Endothelial cell of umbilical vein (primary cell): Measurements from ENCODE around the gene CCDC195. TPM values are rescaled to one million over a fixed set of nuclear protein-coding genes. Genes with fewer than 3 reads are reported as not detected.

Experiments
- BruUV-seq: library from RNA; stranded (reverse); fragments of 400-500 nt; replicated peaks from 2 replicates; lab custom pipeline; 2021; lab: Mats Ljungman, UMichigan
- CTCF ChIA-PET: fragments of 300-600, 350-600 bp; sonication (Branson Sonifier 250); formaldehyde crosslinking; loops from one replicate; lab custom pipeline; 2021; ENCODE audit warnings: antibody characterized with exemption, inconsistent platforms; lab: Charles Lee
- POLR2A ChIA-PET: fragments of 300-600, 350-600 bp; sonication (Branson Sonifier 250); formaldehyde crosslinking; loops from one replicate; lab custom pipeline; 2021; ENCODE audit warnings: antibody characterized with exemption, inconsistent platforms; lab: Charles Lee
- DNase-seq: peaks from one replicate; pipeline ENCODE4 v3.0.0-alpha.2; 2011; ENCODE audit warnings: low read depth, low spot score
- FAIRE-seq: peaks from 2 replicates; lab custom pipeline; 2011; peaks lifted over from hg19 to GRCh38; lab: Jason Lieb, UNC
- H2AFZ ChIP-seq: 2 replicates; pipeline ENCODE4 v1.6.0; 2012; ENCODE audit warnings: low read depth, low read length, control low read depth, inconsistent platforms
- H3K27ac ChIP-seq: 2 replicates; pipeline ENCODE4 v1.5.1; 2011; ENCODE audit warnings: low read depth, mild to moderate bottlenecking, control low read depth, low read length, moderate library complexity; ENCODE audit not compliant: insufficient read depth
- H3K27me3 ChIP-seq, 2 experiments: 2 replicates each; pipeline versions ENCODE4 v1.6.0 to v1.6.1; 2011; ENCODE audit warnings: low read length in 2 of 2, mixed read lengths in 1 of 2; ENCODE audit not compliant: control insufficient read depth in 2 of 2, insufficient read depth in 2 of 2
- H3K36me3 ChIP-seq, 2 experiments: 2 replicates in 1 of 2; 3 replicates in 1 of 2; pipeline ENCODE4 v1.5.1; 2011; ENCODE audit warnings: low read length in 2 of 2, mild to moderate bottlenecking in 1 of 2, moderate library complexity in 1 of 2; ENCODE audit not compliant: control insufficient read depth in 2 of 2, insufficient read depth in 2 of 2; ENCODE audit errors: extremely low read depth in 1 of 2
- H3K4me1 ChIP-seq: 3 replicates; pipeline ENCODE4 v1.5.1; 2011; ENCODE audit warnings: mild to moderate bottlenecking, low read length; ENCODE audit not compliant: control insufficient read depth, insufficient read depth; ENCODE audit errors: extremely low read depth
- H3K4me2 ChIP-seq: 2 replicates; pipeline ENCODE4 v1.6.1; 2011; ENCODE audit warnings: low read length, control low read depth, mixed read lengths; ENCODE audit not compliant: insufficient read depth
- H3K4me3 ChIP-seq, 3 experiments: fragments of 200-600 bp in 1 of 3; sonication (generic), shearing (Covaris generic) in 1 of 3; replicated peaks in 1 of 3; 2 replicates each; pipeline ENCODE4 v1.5.1; 2011 to 2016; ENCODE audit warnings: control low read depth in 3 of 3, low read length in 3 of 3, mild to moderate bottlenecking in 2 of 3, inconsistent platforms in 1 of 3, low read depth in 1 of 3, moderate library complexity in 1 of 3; ENCODE audit not compliant: insufficient read depth in 1 of 3
- H3K79me2 ChIP-seq: 2 replicates; pipeline ENCODE4 v1.6.0; 2012; ENCODE audit warnings: low read length, inconsistent platforms; ENCODE audit not compliant: control insufficient read depth, insufficient read depth
- H3K9ac ChIP-seq: replicated peaks from 2 replicates; pipeline ENCODE3; 2011; ENCODE audit warnings: low read length, control low read depth; ENCODE audit not compliant: insufficient read depth; ENCODE audit errors: extremely low read depth
- H3K9me1 ChIP-seq: replicated peaks from 3 replicates; pipeline ENCODE4 v1.6.0; 2011; ENCODE audit warnings: mild to moderate bottlenecking, low read length; ENCODE audit not compliant: control insufficient read depth, insufficient read depth; ENCODE audit errors: extremely low read depth
- H3K9me3 ChIP-seq: replicated peaks from 2 replicates; pipeline ENCODE4 v1.5.1; 2012; ENCODE audit warnings: low read length, inconsistent platforms; ENCODE audit not compliant: control insufficient read depth, insufficient read depth
- H4K20me1 ChIP-seq: replicated peaks from 2 replicates; pipeline ENCODE3; 2011; ENCODE audit warnings: mild to moderate bottlenecking, low read length; ENCODE audit not compliant: control insufficient read depth, insufficient read depth; ENCODE audit errors: extremely low read depth
- EZH2 ChIP-seq: IDR thresholded peaks from 2 replicates; pipeline ENCODE4 v1.6.1; 2012; ENCODE audit warnings: borderline replicate concordance, low read depth, mild to moderate bottlenecking, moderate library complexity, low read length, inconsistent platforms; ENCODE audit not compliant: severe bottlenecking
- FOS ChIP-seq: IDR thresholded peaks from 2 replicates; pipeline ENCODE4 v1.6.1; 2011; ENCODE audit warnings: mild to moderate bottlenecking, low read length, moderate library complexity, borderline replicate concordance; ENCODE audit not compliant: insufficient read depth
- GATA2 ChIP-seq: IDR thresholded peaks from 2 replicates; pipeline ENCODE4 v1.7.0; 2011; ENCODE audit warnings: low read depth, mild to moderate bottlenecking, moderate library complexity, mixed read lengths, low read length; ENCODE audit not compliant: insufficient read length, insufficient read depth
- JUN ChIP-seq: IDR thresholded peaks from 2 replicates; pipeline ENCODE4 v1.6.1; 2011; ENCODE audit warnings: borderline replicate concordance, low read depth; ENCODE audit not compliant: insufficient read length, insufficient read depth
- POLR2AphosphoS5 ChIP-seq: IDR thresholded peaks from 2 replicates; pipeline ENCODE4 v1.6.1; 2012; ENCODE audit warnings: low read depth, mild to moderate bottlenecking, control low read depth, low read length, moderate library complexity; ENCODE audit not compliant: insufficient read depth
- dilution Hi-C: fragments of 300-500 bp; cut with MboI; formaldehyde crosslinking; loops from one replicate; pipeline ENCODE4 v1.15.0; 2019; ENCODE audit warnings: low sequenced_read_pairs; ENCODE audit not compliant: extremely low pct_ligation_motif_present
- intact Hi-C: fragments of 100-400 bp; cut with micrococcal nuclease; formaldehyde crosslinking; loops from one replicate; pipeline ENCODE4 v1.10.0; 2022
- polyA plus RNA-seq, 4 experiments: library from polyadenylated mRNA; depleted of rRNA in 3 of 4; stranded (reverse) in 3 of 4; unstranded in 1 of 4; fragments of >200 nt; gene quantifications; 2 replicates each; pipeline versions ENCODE4 v1.2.1 to v1.2.3, GENCODE V29; 2011 to 2012; ENCODE audit warnings: missing spikeins in 1 of 4
- total RNA-seq: library from RNA; stranded (reverse); gene quantifications from 2 replicates; pipeline ENCODE4 v1.2.3, GENCODE V29; 2021
- TF ChIP-seq, protein P1 (sequence below), 2 donors: IDR thresholded peaks; 1 replicate in 1 of 2; 2 replicates in 1 of 2; pipeline ENCODE4 v1.5.1; 2011; ENCODE audit warnings: low read length in 2 of 2, mild to moderate bottlenecking in 2 of 2, moderate library complexity in 2 of 2, control low read depth in 1 of 2, inconsistent platforms in 1 of 2, low read depth in 1 of 2; ENCODE audit not compliant: insufficient read depth in 1 of 2; ENCODE audit errors: extremely low read depth in 1 of 2
- TF ChIP-seq, protein P2 (sequence below): IDR thresholded peaks from 2 replicates; pipeline ENCODE4 v1.6.1; 2011; ENCODE audit not compliant: insufficient read depth, insufficient read length

The CCDC195 gene
- total and polyA plus RNA-seq, 2 donors (not counting 3 experiments of a cell fraction or from before 2014, with no cell fraction given), result not detected

DNA sequence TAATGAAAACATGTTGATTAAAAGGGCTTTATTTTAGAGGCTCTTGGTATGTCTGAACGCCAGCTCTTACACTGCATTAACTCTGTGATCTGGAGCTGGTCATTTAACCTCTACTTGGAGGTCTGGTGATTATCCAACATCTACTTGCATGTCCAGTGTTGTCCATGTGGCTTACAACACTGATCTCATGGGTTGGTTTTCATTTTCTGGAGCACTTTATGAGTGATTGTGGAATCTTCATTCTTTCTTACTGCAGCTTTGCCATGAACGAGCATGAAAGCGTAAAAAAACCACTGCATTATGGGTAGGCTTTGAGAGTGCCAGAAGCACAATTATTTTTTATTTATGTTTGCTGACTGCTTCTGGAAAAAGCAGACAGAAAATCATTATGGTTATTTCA lies 4.8 kb downstream of the CCDC195 start:
- FAIRE-seq, result no peak
- Histone ChIP-seq H3K79me2 (no peaks in the 10 kb centered on the region), H3K27me3 (no peaks in the 10 kb centered on the region), H3K4me3 (no peak overlapping the region), H3K4me2 (no peak overlapping the region), H4K20me1 (no peaks in the 10 kb centered on the region), H3K4me1 (no peaks in the 10 kb centered on the region), H3K9me1 (no peaks in the 10 kb centered on the region), H3K36me3 (no peaks in the 10 kb centered on the region), H2AFZ (no peak overlapping the region), H3K27ac (no peak overlapping the region), H3K9me3 (no peaks in the 10 kb centered on the region), H3K9ac (no peak overlapping the region)
- ChIA-PET POLR2A (no interaction called here), CTCF (no interaction called here)
- DNase-seq, result no peak
- intact Hi-C loops (no loop called here), dilution Hi-C loops (no loop called here)
- BruUV-seq, result no TSS peak
- no peak for TF ChIP-seq EZH2
- no peak for TF ChIP-seq FOS
- TF ChIP-seq, protein P1, sequence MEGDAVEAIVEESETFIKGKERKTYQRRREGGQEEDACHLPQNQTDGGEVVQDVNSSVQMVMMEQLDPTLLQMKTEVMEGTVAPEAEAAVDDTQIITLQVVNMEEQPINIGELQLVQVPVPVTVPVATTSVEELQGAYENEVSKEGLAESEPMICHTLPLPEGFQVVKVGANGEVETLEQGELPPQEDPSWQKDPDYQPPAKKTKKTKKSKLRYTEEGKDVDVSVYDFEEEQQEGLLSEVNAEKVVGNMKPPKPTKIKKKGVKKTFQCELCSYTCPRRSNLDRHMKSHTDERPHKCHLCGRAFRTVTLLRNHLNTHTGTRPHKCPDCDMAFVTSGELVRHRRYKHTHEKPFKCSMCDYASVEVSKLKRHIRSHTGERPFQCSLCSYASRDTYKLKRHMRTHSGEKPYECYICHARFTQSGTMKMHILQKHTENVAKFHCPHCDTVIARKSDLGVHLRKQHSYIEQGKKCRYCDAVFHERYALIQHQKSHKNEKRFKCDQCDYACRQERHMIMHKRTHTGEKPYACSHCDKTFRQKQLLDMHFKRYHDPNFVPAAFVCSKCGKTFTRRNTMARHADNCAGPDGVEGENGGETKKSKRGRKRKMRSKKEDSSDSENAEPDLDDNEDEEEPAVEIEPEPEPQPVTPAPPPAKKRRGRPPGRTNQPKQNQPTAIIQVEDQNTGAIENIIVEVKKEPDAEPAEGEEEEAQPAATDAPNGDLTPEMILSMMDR (IDR thresholded peaks at IDR 0.05; ENCODE audit: extremely low read depth in 1 of 2, insufficient read depth in 1 of 2, low read depth in 1 of 2, low read length in 2 of 2), result no peak
- TF ChIP-seq GATA2, result no peak
- TF ChIP-seq, protein P2, sequence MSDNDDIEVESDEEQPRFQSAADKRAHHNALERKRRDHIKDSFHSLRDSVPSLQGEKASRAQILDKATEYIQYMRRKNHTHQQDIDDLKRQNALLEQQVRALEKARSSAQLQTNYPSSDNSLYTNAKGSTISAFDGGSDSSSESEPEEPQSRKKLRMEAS, result no peak
- no peak for TF ChIP-seq JUN
- no peak for TF ChIP-seq POLR2AphosphoS5
